GM19328 (cell line): Measurements from ENCODE around the gene YTHDC2.
A peak's percentile ranks its signal among the peaks of the same experiment; 100 is the strongest.

Source experiments
- ATAC-seq: cut with Tn5 transposase; IDR thresholded peaks from one replicate; pipeline ENCODE4 v1.9.1; 2021; ENCODE audit warnings: mild to moderate bottlenecking, moderate library complexity; ENCODE audit not compliant: unreplicated experiment

Gene YTHDC2

DNA sequence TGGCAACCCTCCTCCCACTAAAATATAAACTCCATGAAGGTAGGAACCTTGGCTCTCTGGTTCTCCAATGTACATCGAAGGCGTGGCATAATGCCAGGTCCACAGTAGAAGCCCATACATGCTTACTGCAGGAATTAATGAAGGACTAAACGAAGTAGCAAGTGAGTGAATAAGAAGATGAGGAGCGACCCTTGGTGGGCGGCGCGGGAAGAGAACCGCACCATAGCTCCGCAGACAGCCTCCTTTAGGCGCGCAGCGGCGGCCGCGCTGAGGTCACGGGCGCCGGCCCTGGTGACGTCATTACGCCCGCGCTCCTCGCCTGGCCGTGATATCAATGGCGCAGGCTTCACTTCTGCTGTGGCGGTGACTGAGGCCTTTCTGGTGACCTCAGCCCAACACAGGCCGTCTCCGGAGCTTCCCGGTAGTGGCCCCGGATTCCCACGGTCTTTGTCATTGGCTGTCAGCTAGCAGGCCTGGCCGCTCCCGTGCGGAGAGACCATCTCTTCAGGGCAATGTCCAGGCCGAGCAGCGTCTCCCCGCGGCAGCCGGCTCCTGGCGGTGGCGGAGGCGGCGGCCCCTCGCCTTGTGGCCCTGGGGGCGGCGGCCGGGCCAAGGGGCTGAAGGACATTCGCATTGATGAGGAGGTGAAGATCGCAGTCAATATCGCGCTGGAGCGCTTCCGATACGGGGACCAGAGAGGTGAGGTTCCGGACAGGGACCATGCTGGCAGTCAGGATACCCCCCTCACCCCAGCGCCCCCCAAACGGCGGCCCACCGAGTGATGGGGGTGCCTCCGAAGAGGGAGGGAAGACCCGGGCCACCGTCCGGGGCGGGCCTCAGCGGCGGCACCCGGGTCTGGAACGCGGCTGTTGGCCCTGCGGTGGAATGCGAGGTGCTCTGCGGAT is at the start of gene YTHDC2:
TSS of gene YTHDC2 (plus strand) at position 311 of the 905 bp plus-strand sequence. CDS start at position 513, 202 bp downstream.
- peak; percentile 99 for ATAC-seq

- ATAC-seq: no peak
Observed at GRCh38 chr5:113474100-113474728, 39.3 kb upstream of the YTHDC2 start.

DNA sequence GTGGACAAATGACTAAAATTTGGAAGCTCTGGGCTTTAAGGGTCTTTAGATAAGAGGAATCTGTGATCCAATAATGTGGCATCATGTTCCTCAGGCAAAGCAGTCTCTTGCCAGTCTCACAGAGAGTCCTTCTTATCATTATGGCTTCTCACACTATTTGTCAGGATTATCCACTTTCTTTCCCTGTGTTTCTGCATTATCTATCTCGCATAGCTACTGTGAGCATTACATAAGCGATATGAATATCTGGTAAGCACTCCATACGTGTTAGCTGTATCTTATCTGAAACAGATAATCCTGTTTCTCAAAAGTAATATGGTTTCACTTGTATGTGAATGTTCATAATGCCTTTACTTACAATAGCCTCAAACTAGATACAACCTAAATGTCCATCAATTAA is 34.8 kb upstream of the YTHDC2 start:
- no peak for ATAC-seq

GRCh38 chr5:113480243-113480642 is 33.3 kb upstream of the YTHDC2 start:
- ATAC-seq: no peak

DNA sequence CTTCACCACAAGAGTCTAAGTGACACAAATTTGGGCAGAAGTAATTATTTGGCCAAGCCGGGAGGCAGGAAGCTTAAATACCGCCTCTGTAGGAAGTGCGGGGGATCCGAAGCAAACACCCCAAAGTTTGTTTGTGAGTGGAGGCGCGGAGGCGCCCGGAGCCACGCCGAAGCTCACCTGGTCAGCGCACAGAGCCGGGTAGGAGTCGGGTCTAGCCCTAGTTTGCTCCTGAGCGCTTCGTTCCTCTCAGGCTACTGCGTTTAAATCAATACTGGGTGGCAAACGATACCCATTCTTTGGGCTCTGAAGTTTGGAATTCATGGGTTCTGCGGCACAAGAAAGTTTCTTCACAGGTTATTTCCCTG is 26.1 kb upstream of the YTHDC2 start:
- no peak for ATAC-seq

- ATAC-seq: no peak
Observed at GRCh38 chr5:113487781-113488644, 25.5 kb upstream of the YTHDC2 start, which contains the start of gene MCC. Gene MCC (minus strand): TSS chr5:113488453.

DNA sequence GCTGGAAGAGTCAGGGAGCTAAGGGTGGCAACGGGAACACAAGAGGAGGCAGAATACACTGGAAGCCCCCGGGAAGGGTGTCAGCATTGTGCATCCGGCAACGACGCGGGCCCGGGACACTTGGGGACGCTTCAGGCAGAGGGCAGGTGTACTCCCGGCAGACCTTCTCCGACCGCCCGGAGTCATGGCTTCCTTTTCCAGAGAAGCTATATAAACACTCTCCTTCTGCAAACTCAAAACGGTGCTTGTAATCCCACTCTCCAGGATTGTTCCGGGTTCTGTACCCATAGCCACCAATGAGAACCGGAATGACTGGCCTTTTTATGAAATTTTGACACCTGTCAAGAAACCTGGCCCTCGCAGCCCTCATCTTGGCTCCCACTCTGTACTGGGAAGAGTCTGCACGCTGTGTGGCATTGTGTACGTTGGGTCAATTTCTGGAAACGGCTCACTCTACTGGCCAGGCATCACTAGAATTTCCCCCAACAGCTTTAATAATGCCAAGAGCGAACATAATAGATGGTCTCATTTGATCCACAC is 24.8 kb upstream of the YTHDC2 start:
- ATAC-seq: no peak

- no peak for ATAC-seq
Observed at GRCh38 chr5:113489299-113489698, 24.2 kb upstream of the YTHDC2 start.

DNA sequence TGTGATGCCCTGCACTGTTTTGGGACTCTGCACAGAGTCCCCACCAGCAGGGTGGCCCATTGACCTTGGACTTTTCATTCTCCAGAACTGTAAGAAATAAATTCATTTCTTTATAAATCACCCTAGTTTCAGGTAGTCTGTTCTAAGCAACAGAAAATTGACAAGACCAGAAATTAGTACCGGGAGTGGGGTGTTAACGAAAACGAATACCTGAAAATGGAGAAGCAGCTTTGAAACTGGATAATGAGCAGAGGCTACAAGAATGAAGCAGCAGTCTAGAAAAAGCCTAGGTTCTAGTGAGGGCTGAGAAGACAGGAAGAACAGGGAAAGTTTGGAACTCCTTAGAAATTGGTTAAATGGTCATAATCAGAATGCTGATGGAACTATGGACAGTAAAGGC is 23.2 kb upstream of the YTHDC2 start:
- ATAC-seq: no peak

DNA sequence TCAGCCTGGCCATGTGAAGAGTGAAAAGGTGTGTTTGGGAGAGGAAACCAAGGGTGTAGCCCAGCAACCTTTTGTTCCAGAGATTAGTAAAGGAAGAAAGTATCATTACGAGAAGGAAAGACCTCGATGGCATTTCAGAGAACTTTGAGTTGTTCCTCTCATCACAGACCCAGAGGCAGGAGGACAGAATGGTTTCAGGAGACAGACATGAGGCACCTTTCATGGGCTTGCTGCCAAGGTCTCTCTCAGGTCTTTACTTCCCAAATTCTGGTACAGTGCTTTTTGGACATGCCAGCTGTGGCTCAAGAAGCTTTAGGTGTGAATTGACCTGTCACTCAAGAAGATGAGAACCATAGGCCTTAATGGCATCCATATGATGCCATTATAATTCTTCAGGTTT is 22.5 kb upstream of the YTHDC2 start:
- no peak for ATAC-seq

- no peak for ATAC-seq
Observed at GRCh38 chr5:113493446-113493845, 20.0 kb upstream of the YTHDC2 start.

DNA sequence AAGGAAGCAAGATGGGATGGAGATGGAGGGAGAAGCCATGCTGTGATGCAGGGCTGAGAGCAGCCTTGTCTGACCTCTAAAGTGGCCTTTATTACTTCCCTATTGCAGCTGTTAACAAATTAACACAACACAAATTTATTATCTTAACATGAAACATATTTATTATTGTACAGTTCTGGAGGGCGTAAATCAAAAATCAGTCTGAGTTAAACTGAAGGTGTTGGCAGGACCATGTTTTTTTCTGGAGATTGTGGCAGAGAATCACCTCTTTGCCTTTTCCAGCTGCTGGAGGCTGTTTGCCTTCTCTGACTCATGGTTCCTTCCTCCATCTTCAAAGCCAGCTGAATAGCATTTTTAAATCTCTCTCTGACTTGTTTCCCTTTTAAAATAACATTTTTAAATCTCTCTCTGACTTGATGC is 18.1 kb upstream of the YTHDC2 start:
- ATAC-seq: no peak

DNA sequence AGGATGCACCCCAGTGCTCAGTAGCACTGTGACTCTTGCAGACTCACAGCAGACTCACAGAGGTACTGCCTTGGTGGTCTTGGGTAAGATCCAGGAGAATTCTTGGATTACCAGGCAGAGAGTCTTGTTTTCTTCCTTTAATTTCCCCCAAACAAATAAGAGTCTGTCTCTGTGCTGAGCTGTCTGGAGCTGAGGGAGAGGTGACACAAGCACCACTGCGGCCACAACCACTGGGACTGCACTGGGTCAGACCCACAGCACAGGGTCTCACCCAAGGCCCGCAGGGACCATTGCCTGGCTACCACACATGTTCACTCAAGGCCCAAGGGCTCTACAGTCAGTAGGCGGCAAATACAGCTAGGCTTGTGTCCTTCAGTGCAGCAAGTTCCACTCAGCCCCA is 11.4 kb upstream of the YTHDC2 start:
- no peak for ATAC-seq

- ATAC-seq: no peak
Observed at GRCh38 chr5:113503146-113503545, 10.3 kb upstream of the YTHDC2 start.

- ATAC-seq: no peak
Observed at GRCh38 chr5:113505181-113505580, 8.3 kb upstream of the YTHDC2 start.

DNA sequence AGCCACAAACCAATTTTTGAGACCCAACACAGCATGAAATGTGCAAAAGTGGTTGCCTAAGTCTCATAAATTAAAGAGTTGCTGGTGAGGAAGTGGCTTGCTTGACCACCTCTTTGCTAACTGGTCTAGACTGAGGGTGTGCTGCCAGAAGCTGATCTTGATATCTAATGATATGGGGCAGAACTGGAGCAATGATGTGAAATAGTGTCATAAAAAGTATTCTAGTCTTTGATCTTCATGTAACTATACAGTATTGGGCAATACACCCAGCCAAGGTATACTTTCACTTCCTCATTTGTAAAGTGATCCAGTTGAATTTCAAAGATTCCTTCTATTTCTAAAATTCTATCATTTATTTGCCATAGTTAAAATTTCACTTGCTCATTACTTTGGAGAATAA is 5.9 kb upstream of the YTHDC2 start:
- no peak for ATAC-seq

DNA sequence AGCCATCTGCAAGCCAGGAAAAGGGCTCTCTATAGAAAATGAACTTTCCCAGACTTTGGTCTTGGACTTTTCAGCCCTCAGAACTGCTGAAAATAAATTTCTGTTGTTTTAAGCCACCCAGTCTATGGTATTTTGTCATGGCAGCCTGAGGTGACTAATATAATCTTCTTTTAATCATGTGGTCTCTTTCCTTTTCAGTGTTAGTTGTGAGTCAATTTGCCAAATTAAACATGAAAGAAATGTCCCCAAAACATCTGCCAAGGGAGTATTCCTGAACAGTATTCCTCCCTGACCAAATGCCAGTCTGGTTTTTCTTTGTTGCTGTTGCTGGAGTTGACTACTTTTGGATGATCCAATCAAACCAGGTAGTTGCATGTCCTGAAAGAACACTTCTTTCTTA is 4.7 kb upstream of the YTHDC2 start:
- no peak for ATAC-seq

- no peak for ATAC-seq
Observed at GRCh38 chr5:113510836-113511451, 2.5 kb upstream of the YTHDC2 start.

DNA sequence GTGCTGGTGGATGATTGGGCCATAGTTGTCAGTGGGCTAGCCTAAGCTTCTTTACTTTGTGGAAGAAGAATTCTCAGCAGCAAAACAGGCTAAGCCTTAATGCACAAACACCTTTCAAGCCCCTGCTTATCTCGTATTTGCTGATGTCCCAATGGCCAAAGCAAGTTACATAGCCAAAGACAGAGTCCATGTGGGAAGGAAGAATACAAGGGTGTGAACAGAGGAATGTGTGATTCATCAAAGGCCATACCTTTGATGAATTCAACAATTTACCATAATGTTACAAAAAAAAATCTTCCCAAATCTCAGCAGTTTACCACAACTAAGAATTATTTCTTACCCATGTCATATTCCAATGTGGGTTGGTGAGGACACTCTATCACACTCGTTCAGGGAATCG is 1.2 kb upstream of the YTHDC2 start:
- ATAC-seq: no peak

DNA sequence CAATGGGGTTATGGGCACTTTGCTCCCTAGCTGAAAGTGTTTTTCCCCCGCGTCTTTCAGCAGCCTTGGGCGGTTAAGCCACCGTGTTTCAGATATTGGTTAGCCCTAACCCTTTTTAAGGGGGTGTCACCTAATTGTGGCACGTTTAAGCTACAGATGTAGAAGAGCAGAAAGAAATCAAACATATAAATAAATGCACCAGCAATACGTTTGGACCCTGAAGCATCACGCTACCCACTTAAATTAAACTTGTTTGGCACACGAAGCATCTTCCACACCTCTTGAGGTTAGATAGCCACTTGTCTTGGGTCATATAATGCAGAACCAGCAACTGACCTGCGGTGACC is 768 bp downstream of the YTHDC2 start:
- no peak for ATAC-seq

- no peak for ATAC-seq
Observed at GRCh38 chr5:113518884-113519283, 5.4 kb downstream of the YTHDC2 start.
